ENCODE data around the gene PRKN. TPM values are rescaled to one million over a fixed set of nuclear protein-coding genes. Genes with fewer than 3 reads are reported as not detected.

PRKN gene
- total RNA-seq, 4 donors from 2014 or later = 4.5 to 12.3 (median 9.0) TPM

GRCh38 chr6:162251257-162251656 is 476.3 kb downstream of the PRKN start:
- no peak for DNase-seq
- Histone ChIP-seq H3K27me3 (no peaks in the 10 kb centered on the region), H3K4me3 (no peak overlapping the region), H3K9me3 (no peaks in the 10 kb centered on the region), H3K27ac (no peak overlapping the region), H3K4me1 (no peaks in the 10 kb centered on the region), H3K36me3 (no peaks in the 10 kb centered on the region)
- WGBS, 2 donors (ENCODE audit: low coverage in 1 of 2) = 78 to 81% methylated on average over 3 of the region's 3 CpGs
- in situ Hi-C loops (cut with MboI; ENCODE audit: low pct_ligation_motif_present in 1 of 4, low pct_unique_long_range_greater_than_20kb in 1 of 4, low sequenced_read_pairs in 3 of 4) = no loop called here
- intact Hi-C loops (cut with DNase I; ENCODE audit: low total_unique reads) = no loop called here
- TF ChIP-seq EP300 (IDR thresholded peaks at IDR 0.05; ENCODE audit: low read depth) = no peak
- no peak for TF ChIP-seq CTCF (IDR thresholded peaks at IDR 0.05)
- TF ChIP-seq POLR2A (IDR thresholded peaks at IDR 0.05) = no peak
- no peak for TF ChIP-seq POLR2AphosphoS5 (IDR thresholded peaks at IDR 0.05)

GRCh38 chr6:162249907-162250642 is 477.5 kb downstream of the PRKN start:
- DNase-seq = no peak
- 66 to 76% methylated on average over 3 to 11 of the region's 11 CpGs for WGBS, 2 donors (ENCODE audit: low coverage in 1 of 2)
- Histone ChIP-seq H3K27me3 (no peaks in the 10 kb centered on the region), H3K36me3 (no peaks in the 10 kb centered on the region), H3K4me3 (no peak overlapping the region), H3K9me3 (no peaks in the 10 kb centered on the region), H3K27ac (no peak overlapping the region), H3K4me1 (no peaks in the 10 kb centered on the region)
- in situ Hi-C loops (cut with MboI; ENCODE audit: low pct_ligation_motif_present in 1 of 4, low pct_unique_long_range_greater_than_20kb in 1 of 4, low sequenced_read_pairs in 3 of 4) = no loop called here
- TF ChIP-seq POLR2AphosphoS5 (IDR thresholded peaks at IDR 0.05) (no peak), EP300 (IDR thresholded peaks at IDR 0.05; ENCODE audit: low read depth) (no peak), POLR2A (IDR thresholded peaks at IDR 0.05) (no peak), CTCF (IDR thresholded peaks at IDR 0.05) (no peak)
- intact Hi-C loops (cut with DNase I; ENCODE audit: low total_unique reads) = loop anchor here (2.0 kb wide), 2 partner anchors 25 to 45 kb away; no protein-coding TSS in a partner anchor

- no peak for DNase-seq
- H3K4me3 ChIP-seq = no peak overlapping the region
- intact Hi-C loops (cut with DNase I; ENCODE audit: low total_unique reads) = loop anchor here (2.0 kb wide), 1 partner anchor 69 kb away; no protein-coding TSS in a partner anchor
- 88 to 100% methylated on average over 5 to 8 of the region's 8 CpGs for WGBS, 2 donors (ENCODE audit: low coverage in 1 of 2)
- no peaks in the 10 kb centered on the region for H3K4me1 ChIP-seq
- no peaks in the 10 kb centered on the region for H3K36me3 ChIP-seq
- in situ Hi-C loops (cut with MboI; ENCODE audit: low pct_ligation_motif_present in 1 of 4, low pct_unique_long_range_greater_than_20kb in 1 of 4, low sequenced_read_pairs in 3 of 4) = no loop called here
- no peak overlapping the region for H3K27ac ChIP-seq
- H3K9me3 ChIP-seq = no peaks in the 10 kb centered on the region
- TF ChIP-seq POLR2AphosphoS5 (IDR thresholded peaks at IDR 0.05) (no peak), CTCF (IDR thresholded peaks at IDR 0.05) (no peak), POLR2A (IDR thresholded peaks at IDR 0.05) (no peak), EP300 (IDR thresholded peaks at IDR 0.05; ENCODE audit: low read depth) (no peak)
- no peaks in the 10 kb centered on the region for H3K27me3 ChIP-seq
Measured at GRCh38 chr6:162245830-162246420, 481.6 kb downstream of the PRKN start.

- Histone ChIP-seq H3K9me3 (no peaks in the 10 kb centered on the region), H3K27me3 (no peaks in the 10 kb centered on the region), H3K4me3 (no peak overlapping the region), H3K4me1 (no peaks in the 10 kb centered on the region), H3K27ac (no peak overlapping the region), H3K36me3 (no peaks in the 10 kb centered on the region)
- TF ChIP-seq CTCF (IDR thresholded peaks at IDR 0.05) = no peak
- no peak for TF ChIP-seq POLR2A (IDR thresholded peaks at IDR 0.05)
- no peak for TF ChIP-seq EP300 (IDR thresholded peaks at IDR 0.05; ENCODE audit: low read depth)
- in situ Hi-C loops (cut with MboI; ENCODE audit: low pct_ligation_motif_present in 1 of 4, low pct_unique_long_range_greater_than_20kb in 1 of 4, low sequenced_read_pairs in 3 of 4) = no loop called here
- 63 to 88% methylated on average over 1 of the region's 1 CpG for WGBS, 2 donors (ENCODE audit: low coverage in 1 of 2)
- intact Hi-C loops (cut with DNase I; ENCODE audit: low total_unique reads) = loop anchor here (2.0 kb wide), 1 partner anchor 71 kb away; no protein-coding TSS in a partner anchor
- no peak for DNase-seq
Measured at GRCh38 chr6:162244031-162244430, 483.5 kb downstream of the PRKN start.
